ENCODE data around the gene IL18.
"Not testable (repeated sequence)": the region's sequence is repeated elsewhere in the genome, so short reads cannot be mapped to it uniquely, and the experiment has no call there.

Gene IL18

GRCh38 chr11:112163875-112164685, at the start of gene IL18:
Gene IL18 (minus strand): TSS chr11:112164094. CDS start chr11:112155053, 9,041 bp downstream.
- DNase-seq (ENCODE audit: low spot score) = no peak

- no peak for DNase-seq (ENCODE audit: low spot score)
Measured at GRCh38 chr11:112212710-112213109, 48.8 kb upstream of the IL18 start.

- no peak for DNase-seq (ENCODE audit: low spot score)
Measured at GRCh38 chr11:112212290-112212689, 48.4 kb upstream of the IL18 start.

GRCh38 chr11:112211536-112211935, 47.6 kb upstream of the IL18 start:
- peak; percentile 2 for DNase-seq (ENCODE audit: low spot score)

GRCh38 chr11:112210890-112211289, 47.0 kb upstream of the IL18 start:
- no peak for DNase-seq (ENCODE audit: low spot score)

- DNase-seq (ENCODE audit: low spot score) = no peak
Measured at GRCh38 chr11:112206071-112206470, 42.2 kb upstream of the IL18 start.

GRCh38 chr11:112200252-112200651, 36.4 kb upstream of the IL18 start:
- DNase-seq (ENCODE audit: low spot score) = no peak

GRCh38 chr11:112199101-112199500, 35.2 kb upstream of the IL18 start:
- not testable (repeated sequence) for DNase-seq (ENCODE audit: low spot score)

GRCh38 chr11:112196519-112197087, 32.7 kb upstream of the IL18 start:
- no peak for DNase-seq (ENCODE audit: low spot score)

GRCh38 chr11:112195951-112196351, 32.1 kb upstream of the IL18 start:
- no peak for DNase-seq (ENCODE audit: low spot score)

GRCh38 chr11:112195113-112195512, 31.2 kb upstream of the IL18 start:
- DNase-seq (ENCODE audit: low spot score) = not testable (repeated sequence)

GRCh38 chr11:112186304-112186703, 22.4 kb upstream of the IL18 start:
- DNase-seq (ENCODE audit: low spot score) = no peak

GRCh38 chr11:112185883-112186282, 22.0 kb upstream of the IL18 start:
- DNase-seq (ENCODE audit: low spot score) = no peak

- no peak for DNase-seq (ENCODE audit: low spot score)
Measured at GRCh38 chr11:112182867-112183266, 19.0 kb upstream of the IL18 start.

GRCh38 chr11:112179601-112180000, 15.7 kb upstream of the IL18 start:
- peak; percentile 2 for DNase-seq (ENCODE audit: low spot score)

GRCh38 chr11:112178936-112179335, 15.0 kb upstream of the IL18 start:
- DNase-seq (ENCODE audit: low spot score) = no peak

- DNase-seq (ENCODE audit: low spot score) = no peak
Measured at GRCh38 chr11:112178428-112178827, 14.5 kb upstream of the IL18 start.

- no peak for DNase-seq (ENCODE audit: low spot score)
Measured at GRCh38 chr11:112177589-112177988, 13.7 kb upstream of the IL18 start.

GRCh38 chr11:112176077-112176476, 12.2 kb upstream of the IL18 start:
- no peak for DNase-seq (ENCODE audit: low spot score)

GRCh38 chr11:112175599-112175952, 11.7 kb upstream of the IL18 start:
- no peak for DNase-seq (ENCODE audit: low spot score)

GRCh38 chr11:112174789-112175598, 11.1 kb upstream of the IL18 start, which contains the start of gene BCO2:
Gene BCO2 (plus strand): TSS chr11:112175512. CDS start chr11:112175602, 90 bp downstream.
- DNase-seq (ENCODE audit: low spot score) = peak; percentile 50

- DNase-seq (ENCODE audit: low spot score) = no peak
Measured at GRCh38 chr11:112173152-112173551, 9.3 kb upstream of the IL18 start.

Measured in CD4-positive, alpha-beta T cell treated with Interleukin-15 for 4 hours (primary cell).